ENCODE results near the gene UST. TPM values are rescaled to one million over a fixed set of nuclear protein-coding genes. Genes with fewer than 3 reads are reported as not detected.

UST gene
- total RNA-seq, 4 donors from 2014 or later, result 2.9 to 12.0 (median 5.7) TPM

GRCh38 chr6:148990403-148990802, 243.6 kb downstream of the UST start:
- H3K27ac ChIP-seq, result no peak overlapping the region
- intact Hi-C loops (cut with DNase I), result no loop called here
- H3K36me3 ChIP-seq, result no peaks in the 10 kb centered on the region
- no peak for DNase-seq
- H3K9me3 ChIP-seq, result no peaks in the 10 kb centered on the region
- H3K27me3 ChIP-seq, result no peaks in the 10 kb centered on the region
- WGBS, 2 donors, result 70 to 84% methylated on average over 6 of the region's 6 CpGs
- H3K4me3 ChIP-seq, result no peak overlapping the region
- no peaks in the 10 kb centered on the region for H3K4me1 ChIP-seq
- TF ChIP-seq CTCF (IDR thresholded peaks at IDR 0.05), result no peak
- no peak for TF ChIP-seq POLR2A (IDR thresholded peaks at IDR 0.05)

- intact Hi-C loops (cut with DNase I), result no loop called here
- H3K27me3 ChIP-seq, result no peaks in the 10 kb centered on the region
- DNase-seq, result no peak
- no peak overlapping the region for H3K27ac ChIP-seq
- WGBS, 2 donors, result 65 to 73% methylated on average over 1 of the region's 1 CpG
- H3K4me1 ChIP-seq, result peaks cover 0 to 11% (median 4%) of the 10 kb centered on the region in 3 donors
- H3K4me3 ChIP-seq, result no peak overlapping the region
- H3K36me3 ChIP-seq, result no peaks in the 10 kb centered on the region
- TF ChIP-seq POLR2A (IDR thresholded peaks at IDR 0.05), result no peak
- no peak for TF ChIP-seq CTCF (IDR thresholded peaks at IDR 0.05)
- H3K9me3 ChIP-seq, result peaks cover 0 to 10% (median 9%) of the 10 kb centered on the region in 3 donors
These were observed 250.0 kb downstream of the UST start for GRCh38 chr6:148996815-148997214.

- H3K27ac ChIP-seq, result no peak overlapping the region
- intact Hi-C loops (cut with DNase I), result no loop called here
- DNase-seq, result no peak
- 76 to 82% methylated on average over 3 of the region's 3 CpGs for WGBS, 2 donors
- no peaks in the 10 kb centered on the region for H3K36me3 ChIP-seq
- H3K4me1 ChIP-seq, result peaks cover 0 to 11% (median 4%) of the 10 kb centered on the region in 3 donors
- no peaks in the 10 kb centered on the region for H3K27me3 ChIP-seq
- H3K4me3 ChIP-seq, result no peak overlapping the region
- peaks cover 0 to 10% (median 9%) of the 10 kb centered on the region in 3 donors for H3K9me3 ChIP-seq
- TF ChIP-seq CTCF (IDR thresholded peaks at IDR 0.05) (no peak), POLR2A (IDR thresholded peaks at IDR 0.05) (no peak)
These were observed 251.0 kb downstream of the UST start for GRCh38 chr6:148997865-148998264.

- no peaks in the 10 kb centered on the region for H3K27me3 ChIP-seq
- H3K4me1 ChIP-seq, result peaks cover 0 to 16% (median 4%) of the 10 kb centered on the region in 3 donors
- 90 to 93% methylated on average over 2 to 4 of the region's 4 CpGs for WGBS, 2 donors
- no peak for DNase-seq
- peaks cover 0 to 10% (median 9%) of the 10 kb centered on the region in 3 donors for H3K9me3 ChIP-seq
- TF ChIP-seq CTCF (IDR thresholded peaks at IDR 0.05) (no peak), POLR2A (IDR thresholded peaks at IDR 0.05) (no peak)
- no peak overlapping the region for H3K4me3 ChIP-seq
- intact Hi-C loops (cut with DNase I), result no loop called here
- H3K27ac ChIP-seq, result no peak overlapping the region
- no peaks in the 10 kb centered on the region for H3K36me3 ChIP-seq
These were observed 251.9 kb downstream of the UST start for GRCh38 chr6:148998704-148999103.

GRCh38 chr6:148999501-148999900, 252.7 kb downstream of the UST start:
- TF ChIP-seq CTCF (IDR thresholded peaks at IDR 0.05) (no peak), POLR2A (IDR thresholded peaks at IDR 0.05) (no peak)
- no peak overlapping the region for H3K27ac ChIP-seq
- DNase-seq, result no peak
- intact Hi-C loops (cut with DNase I), result no loop called here
- H3K4me1 ChIP-seq, result peaks cover 0 to 17% (median 4%) of the 10 kb centered on the region in 3 donors
- H3K27me3 ChIP-seq, result no peaks in the 10 kb centered on the region
- peaks cover 0 to 10% (median 9%) of the 10 kb centered on the region in 3 donors for H3K9me3 ChIP-seq
- 26 to 33% methylated on average over 1 of the region's 1 CpG for WGBS, 2 donors
- H3K36me3 ChIP-seq, result no peaks in the 10 kb centered on the region
- no peak overlapping the region for H3K4me3 ChIP-seq

Data from esophagus squamous epithelium (tissue), 5 donors.